ENCODE measurements around the gene GPR17.

GPR17 gene

GRCh38 chr2:127681288-127681804 lies 35.4 kb downstream of the GPR17 start:
- H4K20me1 ChIP-seq, result peaks cover 0 to 15% (median 7%) of the 10 kb centered on the region in 11 experiments; a peak in 4 of 22 replicates
- H3K4me2 ChIP-seq, result peak overlapping the region; percentile 80 to 99 (median 92)
- TF ChIP-seq Cebpa-rat (IDR thresholded peaks at IDR 0.05), result no peak
- H3K27ac ChIP-seq, result peak overlapping the region in 9 of 11 experiments; percentile 49 to 87 (median 64); a peak in 18 of 22 replicates
- peaks cover 27 to 52% (median 32%) of the 10 kb centered on the region in 11 experiments for H3K27me3 ChIP-seq
- H3K9me3 ChIP-seq (replicated peaks in 1 of 11), result no peaks in the 10 kb centered on the region
- H3K9ac ChIP-seq, result peak overlapping the region in 10 of 11 experiments; percentile 2 to 86 (median 68); a peak in 19 of 22 replicates
- H3K4me3 ChIP-seq, result peak overlapping the region in 9 of 10 experiments; percentile 21 to 57 (median 49); a peak in 17 of 20 replicates
- peaks cover 19 to 61% (median 55%) of the 10 kb centered on the region in 10 experiments for H3K4me1 ChIP-seq
- H3K36me3 ChIP-seq, result no peaks in the 10 kb centered on the region

GRCh38 chr2:127681976-127682857 lies 36.3 kb downstream of the GPR17 start:
- H3K36me3 ChIP-seq, result no peaks in the 10 kb centered on the region
- peaks cover 0 to under 1% (median 0%) of the 10 kb centered on the region in 11 experiments; a peak in 5 of 22 replicates for H3K9me3 ChIP-seq (replicated peaks in 1 of 11)
- peaks cover 18 to 43% (median 23%) of the 10 kb centered on the region in 11 experiments for H3K27me3 ChIP-seq
- H3K4me1 ChIP-seq, result peaks cover 19 to 61% (median 55%) of the 10 kb centered on the region in 10 experiments
- peak overlapping the region in 5 of 10 experiments; percentile 41 to 57 (median 50); a peak in 5 of 20 replicates for H3K4me3 ChIP-seq
- H3K9ac ChIP-seq, result peak overlapping the region in 7 of 11 experiments; percentile 64 to 86 (median 79); a peak in 11 of 22 replicates
- H3K4me2 ChIP-seq, result peak overlapping the region in 10 of 11 experiments; percentile 80 to 99 (median 92); a peak in 20 of 22 replicates
- H3K27ac ChIP-seq, result peak overlapping the region in 6 of 11 experiments; percentile 64 to 87 (median 84); a peak in 11 of 22 replicates
- H4K20me1 ChIP-seq, result peaks cover 0 to 15% (median 0%) of the 10 kb centered on the region in 11 experiments; a peak in 3 of 22 replicates
- TF ChIP-seq Cebpa-rat (IDR thresholded peaks at IDR 0.05), result no peak

- H3K9me3 ChIP-seq (replicated peaks in 1 of 11), result peaks cover 6 to 9% (median 8%) of the 10 kb centered on the region in 11 experiments; a peak in 21 of 22 replicates
- no peak for TF ChIP-seq Cebpa-rat (IDR thresholded peaks at IDR 0.05)
- no peaks in the 10 kb centered on the region for H3K36me3 ChIP-seq
- peak overlapping the region in 2 of 11 experiments; percentile 84 to 87; a peak in 3 of 22 replicates for H3K27ac ChIP-seq
- H3K4me3 ChIP-seq, result no peak overlapping the region
- H3K27me3 ChIP-seq, result peaks cover 10 to 35% (median 15%) of the 10 kb centered on the region in 11 experiments
- H3K4me2 ChIP-seq, result peak overlapping the region in 6 of 11 experiments; percentile 87 to 99 (median 96); a peak in 13 of 22 replicates
- H3K4me1 ChIP-seq, result peaks cover 19 to 60% (median 55%) of the 10 kb centered on the region in 10 experiments
- 0 out of 22 replicates have a peak overlapping the region, but pooled peaks of 1 of the 11 experiments have one; percentile 15 for H3K9ac ChIP-seq
- peaks cover 0 to 10% (median 0%) of the 10 kb centered on the region in 11 experiments; a peak in 2 of 22 replicates for H4K20me1 ChIP-seq
These were observed 37.1 kb downstream of the GPR17 start for GRCh38 chr2:127683056-127683455.

GRCh38 chr2:127683757-127684156 lies 37.8 kb downstream of the GPR17 start:
- peak overlapping the region in 1 of 11 experiments; percentile 11; a peak in 1 of 22 replicates for H3K9ac ChIP-seq

GRCh38 chr2:127685410-127686080 lies 39.6 kb downstream of the GPR17 start:
- H4K20me1 ChIP-seq, result no peaks in the 10 kb centered on the region
- TF ChIP-seq Cebpa-rat (IDR thresholded peaks at IDR 0.05), result no peak
- H3K9me3 ChIP-seq (replicated peaks in 1 of 11), result peaks cover 31 to 34% (median 32%) of the 10 kb centered on the region in 11 experiments
- H3K36me3 ChIP-seq, result peaks cover 0 to 8% (median 4%) of the 10 kb centered on the region in 11 experiments; a peak in 9 of 22 replicates
- H3K27ac ChIP-seq, result no peak overlapping the region
- H3K9ac ChIP-seq, result no peak overlapping the region
- no peak overlapping the region for H3K4me2 ChIP-seq
- H3K4me1 ChIP-seq, result peaks cover 12 to 38% (median 33%) of the 10 kb centered on the region in 10 experiments
- no peak overlapping the region for H3K4me3 ChIP-seq
- H3K27me3 ChIP-seq, result peaks cover 0 to 10% (median 0%) of the 10 kb centered on the region in 11 experiments; a peak in 6 of 22 replicates

More at GRCh38 chr2:127683757-127684156, 37.8 kb downstream of the GPR17 start:
- peaks cover 19 to 55% (median 51%) of the 10 kb centered on the region in 10 experiments for H3K4me1 ChIP-seq
- no peaks in the 10 kb centered on the region for H3K36me3 ChIP-seq
- H3K9me3 ChIP-seq (replicated peaks in 1 of 11), result peaks cover 13 to 16% (median 15%) of the 10 kb centered on the region in 11 experiments
- H3K4me3 ChIP-seq, result no peak overlapping the region
- H3K27me3 ChIP-seq, result peaks cover 3 to 28% (median 8%) of the 10 kb centered on the region in 11 experiments; a peak in 21 of 22 replicates
- no peak for TF ChIP-seq Cebpa-rat (IDR thresholded peaks at IDR 0.05)
- H3K4me2 ChIP-seq, result peak overlapping the region in 5 of 11 experiments; percentile 11 to 30 (median 23); a peak in 5 of 22 replicates
- H4K20me1 ChIP-seq, result peaks cover 0 to 10% (median 0%) of the 10 kb centered on the region in 11 experiments; a peak in 2 of 22 replicates
- H3K27ac ChIP-seq, result no peak overlapping the region

GRCh38 chr2:127688405-127688804 lies 42.5 kb downstream of the GPR17 start:
- no peak overlapping the region for H3K4me3 ChIP-seq
- H3K36me3 ChIP-seq, result peaks cover 0 to 13% (median 8%) of the 10 kb centered on the region in 11 experiments; a peak in 10 of 22 replicates
- H3K9ac ChIP-seq, result no peak overlapping the region
- H3K9me3 ChIP-seq (replicated peaks in 1 of 11), result peaks cover 46 to 49% (median 47%) of the 10 kb centered on the region in 11 experiments
- H3K27ac ChIP-seq, result no peak overlapping the region
- peaks cover 0 to 9% (median 6%) of the 10 kb centered on the region in 10 experiments; a peak in 11 of 20 replicates for H3K4me1 ChIP-seq
- no peaks in the 10 kb centered on the region for H3K27me3 ChIP-seq
- no peak for TF ChIP-seq Cebpa-rat (IDR thresholded peaks at IDR 0.05)
- no peaks in the 10 kb centered on the region for H4K20me1 ChIP-seq
- H3K4me2 ChIP-seq, result no peak overlapping the region

GRCh38 chr2:127690696-127691095 lies 44.7 kb downstream of the GPR17 start:
- H3K27ac ChIP-seq, result no peak overlapping the region
- H3K4me2 ChIP-seq, result no peak overlapping the region
- peaks cover 46 to 49% (median 47%) of the 10 kb centered on the region in 11 experiments for H3K9me3 ChIP-seq (replicated peaks in 1 of 11)
- H3K27me3 ChIP-seq, result no peaks in the 10 kb centered on the region
- no peak for TF ChIP-seq Cebpa-rat (IDR thresholded peaks at IDR 0.05)
- no peaks in the 10 kb centered on the region for H3K4me1 ChIP-seq
- peak overlapping the region in 2 of 10 experiments; percentile 1 to 25; a peak in 3 of 20 replicates for H3K4me3 ChIP-seq
- peaks cover 0 to 13% (median 8%) of the 10 kb centered on the region in 11 experiments; a peak in 10 of 22 replicates for H3K36me3 ChIP-seq
- H3K9ac ChIP-seq, result no peak overlapping the region
- H4K20me1 ChIP-seq, result no peaks in the 10 kb centered on the region

GRCh38 chr2:127694986-127695385 lies 49.0 kb downstream of the GPR17 start:
- H3K4me3 ChIP-seq, result no peak overlapping the region
- peaks cover 19 to 22% (median 20%) of the 10 kb centered on the region in 11 experiments for H3K9me3 ChIP-seq (replicated peaks in 1 of 11)
- no peak overlapping the region for H3K27ac ChIP-seq
- H3K9ac ChIP-seq, result no peak overlapping the region
- no peaks in the 10 kb centered on the region for H4K20me1 ChIP-seq
- H3K36me3 ChIP-seq, result peaks cover 0 to 12% (median 8%) of the 10 kb centered on the region in 11 experiments; a peak in 9 of 22 replicates
- H3K27me3 ChIP-seq, result no peaks in the 10 kb centered on the region
- TF ChIP-seq Cebpa-rat (IDR thresholded peaks at IDR 0.05), result no peak
- H3K4me1 ChIP-seq, result peaks cover 0 to 7% (median 0%) of the 10 kb centered on the region in 10 experiments; a peak in 2 of 20 replicates
- H3K4me2 ChIP-seq, result no peak overlapping the region
